Transverse colon (tissue), 4 donors: Measurements from ENCODE around the gene RAE1.

Source experiments
- EP300 ChIP-seq: sonication (generic); formaldehyde crosslinking; IDR thresholded peaks from one replicate; pipeline ENCODE4 v1.6.1; 2017; ENCODE audit warnings: antibody characterized with exemption, low read depth
- POLR2A ChIP-seq: fragments of 450-650 bp; IDR thresholded peaks from one replicate; pipeline ENCODE4 v1.6.1; 2016; ENCODE audit warnings: antibody characterized with exemption, mild to moderate bottlenecking, moderate library complexity
- POLR2AphosphoS5 ChIP-seq, 3 donors: sonication (generic); formaldehyde crosslinking; IDR thresholded peaks; one replicate each; pipeline ENCODE4 v1.6.1; 2016; ENCODE audit warnings: antibody characterized with exemption in 3 of 3
- TF ChIP-seq, protein P1 (sequence below), 5 experiments: fragments of 200-600 bp in 3 of 5; fragments of 450-650 bp in 2 of 5; sonication (generic) in 3 of 5; IDR thresholded peaks; 1 replicate in 2 of 5; 2 replicates in 3 of 5; pipeline ENCODE4 v1.5.1; 2016 to 2017; ENCODE audit warnings: antibody characterized with exemption in 5 of 5, inconsistent platforms in 3 of 5, mild to moderate bottlenecking in 2 of 5, moderate library complexity in 1 of 5

DNA sequence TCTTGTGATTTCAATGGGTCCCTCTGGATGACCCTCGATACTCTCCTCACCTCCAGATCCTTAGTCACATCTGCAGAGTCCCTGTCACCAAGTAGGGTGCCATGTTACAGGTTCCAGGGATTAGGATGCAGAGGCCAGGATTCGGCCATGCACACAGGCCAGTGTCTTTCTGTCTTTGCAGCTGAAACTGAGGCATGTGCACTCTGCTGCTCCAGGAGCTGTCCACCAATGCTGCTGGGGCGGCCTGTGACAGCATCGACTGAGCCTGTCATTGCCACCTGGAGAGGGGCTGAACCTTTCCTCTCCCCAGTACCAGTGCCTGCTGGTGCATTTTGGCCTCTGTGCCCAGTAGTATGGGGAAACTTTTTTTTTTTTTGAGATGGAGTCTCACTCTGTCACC lies 35.7 kb downstream of the RAE1 start:
- TF ChIP-seq, protein P1, sequence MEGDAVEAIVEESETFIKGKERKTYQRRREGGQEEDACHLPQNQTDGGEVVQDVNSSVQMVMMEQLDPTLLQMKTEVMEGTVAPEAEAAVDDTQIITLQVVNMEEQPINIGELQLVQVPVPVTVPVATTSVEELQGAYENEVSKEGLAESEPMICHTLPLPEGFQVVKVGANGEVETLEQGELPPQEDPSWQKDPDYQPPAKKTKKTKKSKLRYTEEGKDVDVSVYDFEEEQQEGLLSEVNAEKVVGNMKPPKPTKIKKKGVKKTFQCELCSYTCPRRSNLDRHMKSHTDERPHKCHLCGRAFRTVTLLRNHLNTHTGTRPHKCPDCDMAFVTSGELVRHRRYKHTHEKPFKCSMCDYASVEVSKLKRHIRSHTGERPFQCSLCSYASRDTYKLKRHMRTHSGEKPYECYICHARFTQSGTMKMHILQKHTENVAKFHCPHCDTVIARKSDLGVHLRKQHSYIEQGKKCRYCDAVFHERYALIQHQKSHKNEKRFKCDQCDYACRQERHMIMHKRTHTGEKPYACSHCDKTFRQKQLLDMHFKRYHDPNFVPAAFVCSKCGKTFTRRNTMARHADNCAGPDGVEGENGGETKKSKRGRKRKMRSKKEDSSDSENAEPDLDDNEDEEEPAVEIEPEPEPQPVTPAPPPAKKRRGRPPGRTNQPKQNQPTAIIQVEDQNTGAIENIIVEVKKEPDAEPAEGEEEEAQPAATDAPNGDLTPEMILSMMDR (IDR thresholded peaks at IDR 0.05), result no peak
- TF ChIP-seq POLR2A (no peak), EP300 (no peak), POLR2AphosphoS5 (IDR thresholded peaks at IDR 0.05) (no peak)
